T-helper 2 cell treated with Interferon-gamma antibody and Interleukin-4, amounts not matched to agents 5 μg/mL and 100 μg/mL, for 36 hours (primary cell): ENCODE results near the gene NKD2.

Experiments
- DNase-seq: peaks from one replicate; pipeline ENCODE4 v3.0.0; 2021; ENCODE audit warnings: low spot score
- H3K27ac Mint-ChIP-seq: one replicate; pipeline ENCODE4 v1.8.0; 2021; ENCODE audit warnings: mild to moderate bottlenecking, mixed read lengths
- H3K27me3 Mint-ChIP-seq: one replicate; pipeline ENCODE4 v1.8.0; 2021; ENCODE audit warnings: low read depth, mixed read lengths
- H3K36me3 Mint-ChIP-seq: one replicate; pipeline ENCODE4 v1.8.0; 2021; ENCODE audit warnings: low read depth, mixed read lengths
- H3K4me1 Mint-ChIP-seq: one replicate; pipeline ENCODE4 v1.8.0; 2021; ENCODE audit warnings: low read depth, mixed read lengths
- H3K4me3 Mint-ChIP-seq: one replicate; pipeline ENCODE4 v1.8.0; 2022; ENCODE audit warnings: mild to moderate bottlenecking, moderate library complexity, mixed read lengths
- H3K9me3 Mint-ChIP-seq: one replicate; pipeline ENCODE4 v1.8.0; 2021; ENCODE audit warnings: mixed read lengths

Gene NKD2

DNA sequence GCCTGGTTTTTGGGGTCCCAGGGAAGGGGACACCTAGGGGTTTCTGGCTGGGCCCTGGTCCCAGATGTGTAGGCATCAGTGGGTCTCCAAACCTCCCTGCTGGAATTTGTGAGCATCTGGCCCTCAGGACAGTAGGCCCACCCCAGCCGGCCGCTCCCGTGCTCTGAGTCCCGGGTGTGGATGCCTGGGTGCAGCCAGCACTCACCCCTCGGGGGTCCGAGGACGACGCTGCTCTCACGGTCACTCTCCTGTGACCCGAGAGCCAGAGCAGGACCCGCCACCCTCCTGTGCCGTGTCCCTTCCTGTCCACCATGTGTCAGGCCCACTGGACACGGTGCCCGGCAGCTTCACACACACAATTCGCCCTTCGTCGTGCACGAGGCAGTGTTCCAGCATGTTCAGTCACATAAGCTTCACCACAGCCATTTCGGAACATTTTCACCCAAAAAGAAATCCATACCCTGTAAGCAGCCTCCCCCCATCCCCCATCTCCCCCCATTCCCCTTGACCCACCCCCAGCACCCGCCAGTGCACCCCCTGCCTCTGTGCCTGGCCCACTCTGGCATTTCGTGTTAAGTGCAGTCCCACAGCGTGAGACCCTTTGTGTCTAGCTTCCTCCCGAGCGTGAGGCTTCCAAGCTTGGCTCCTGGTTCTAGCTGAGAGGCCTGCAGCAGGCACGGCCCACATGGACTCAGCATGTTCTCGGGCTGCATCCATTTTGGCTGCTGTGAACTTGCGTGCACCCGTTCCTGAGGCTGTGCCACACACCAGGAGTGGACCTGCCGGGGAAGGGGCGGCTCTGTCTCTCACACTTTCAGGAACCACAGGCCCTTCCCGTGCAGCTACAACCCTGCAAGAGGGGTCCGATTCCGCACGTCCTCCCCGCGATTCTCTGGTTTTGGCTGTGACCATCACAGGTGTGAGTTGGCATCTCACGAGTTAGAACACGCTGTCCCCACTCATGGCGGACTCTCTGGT, 40.5 kb downstream of the NKD2 start:
- no peaks in the 10 kb centered on the region for H3K27me3 Mint-ChIP-seq
- no peak overlapping the region for H3K4me3 Mint-ChIP-seq
- peaks cover 42% of the 10 kb centered on the region for H3K9me3 Mint-ChIP-seq
- no peak for DNase-seq
- peaks cover 41% of the 10 kb centered on the region for H3K36me3 Mint-ChIP-seq
- no peak overlapping the region for H3K27ac Mint-ChIP-seq
- H3K4me1 Mint-ChIP-seq = peaks cover 2% of the 10 kb centered on the region

DNA sequence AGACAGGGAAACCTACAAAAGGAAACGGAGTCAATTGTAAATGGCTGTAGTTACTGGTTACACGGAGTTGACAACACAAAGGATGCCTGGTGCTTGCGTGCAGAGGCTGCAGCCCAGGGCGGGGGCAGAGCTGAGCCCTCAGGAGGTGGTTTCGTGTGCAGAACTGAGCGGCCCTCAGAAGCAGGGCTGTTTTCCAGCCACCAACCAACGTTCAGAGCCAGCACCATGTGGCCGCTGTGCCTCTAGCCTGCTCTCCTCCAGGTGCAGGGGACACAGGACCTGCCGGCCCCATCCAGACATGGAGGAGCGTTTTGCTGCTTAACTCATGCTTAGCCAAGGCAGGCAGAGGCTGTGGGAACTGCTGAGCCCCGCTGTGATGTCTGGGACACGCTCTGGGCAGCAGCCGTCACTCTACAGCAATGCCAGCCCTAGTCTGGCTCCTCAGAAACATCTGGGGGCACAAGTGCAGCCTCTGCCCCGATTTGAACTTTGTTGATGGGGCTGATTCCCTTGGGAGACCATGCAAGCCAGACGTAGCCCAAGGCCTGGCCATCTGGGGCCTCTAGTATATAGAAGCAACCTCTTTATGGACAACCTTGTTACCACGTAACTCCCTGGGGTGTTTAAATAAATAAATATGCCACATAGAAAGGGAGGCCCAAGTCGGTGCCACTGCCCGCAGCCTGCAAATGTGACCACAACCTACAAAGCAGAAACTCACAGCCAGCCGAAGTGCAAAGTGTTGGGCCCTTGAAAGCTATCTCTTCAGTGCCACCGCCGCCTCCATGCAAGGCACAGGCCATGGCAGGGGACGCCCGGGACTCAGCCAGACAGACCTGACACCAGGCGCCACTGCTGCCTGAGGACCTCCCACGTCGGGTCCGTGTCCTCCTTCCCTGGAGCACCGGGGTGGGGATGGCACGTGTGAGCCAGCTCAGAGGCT, 42.1 kb downstream of the NKD2 start:
- no peaks in the 10 kb centered on the region for H3K27me3 Mint-ChIP-seq
- H3K4me1 Mint-ChIP-seq = peaks cover 2% of the 10 kb centered on the region
- no peak for DNase-seq
- peaks cover 26% of the 10 kb centered on the region for H3K9me3 Mint-ChIP-seq
- no peak overlapping the region for H3K27ac Mint-ChIP-seq
- no peak overlapping the region for H3K4me3 Mint-ChIP-seq
- H3K36me3 Mint-ChIP-seq = peaks cover 38% of the 10 kb centered on the region

DNA sequence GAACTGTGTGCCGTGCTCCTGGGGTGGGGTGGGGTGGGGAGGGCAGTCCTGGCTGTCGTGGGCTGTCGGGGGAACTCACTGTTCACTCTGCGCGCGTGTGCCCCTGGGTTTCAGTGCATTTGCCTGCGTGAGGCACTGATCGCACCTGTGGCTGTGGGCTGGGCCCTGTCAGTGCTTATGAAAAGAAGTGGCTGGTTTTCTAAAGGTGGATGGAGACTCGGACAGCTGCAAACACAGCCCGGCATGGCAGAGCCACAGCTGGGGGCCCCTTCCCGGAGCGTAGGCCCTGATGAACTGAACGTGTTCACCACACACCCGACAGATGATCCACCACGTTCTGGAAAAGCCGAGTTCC, 42.7 kb downstream of the NKD2 start:
- Mint-ChIP-seq H3K27me3 (no peaks in the 10 kb centered on the region), H3K4me1 (peaks cover 2% of the 10 kb centered on the region), H3K9me3 (peaks cover 20% of the 10 kb centered on the region), H3K4me3 (no peak overlapping the region), H3K27ac (no peak overlapping the region), H3K36me3 (peaks cover 37% of the 10 kb centered on the region)
- DNase-seq = no peak

DNA sequence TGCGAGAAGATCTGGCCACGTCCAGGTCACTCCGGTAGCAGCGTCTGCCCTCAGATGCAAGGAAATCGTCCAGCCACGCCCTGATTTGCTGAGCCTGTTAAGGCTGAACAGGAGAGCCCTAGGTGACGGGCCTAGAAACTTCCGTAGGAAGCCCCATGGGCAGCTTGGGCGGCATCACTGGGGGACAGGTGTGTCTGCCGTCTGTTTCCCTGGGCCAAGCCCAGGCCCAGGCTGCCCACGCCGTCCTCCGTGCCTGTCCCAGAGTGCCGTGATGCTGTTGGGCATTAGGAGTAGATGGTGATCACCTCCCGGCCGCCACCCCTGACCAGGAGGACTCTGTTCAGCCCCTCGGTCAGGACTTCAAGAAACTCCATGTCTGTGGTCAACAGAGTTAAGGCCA, 43.5 kb downstream of the NKD2 start:
- Mint-ChIP-seq H3K4me1 (peaks cover under 1% of the 10 kb centered on the region), H3K36me3 (peaks cover 30% of the 10 kb centered on the region), H3K27ac (peak overlapping the region; percentile 26), H3K27me3 (no peaks in the 10 kb centered on the region), H3K9me3 (peaks cover 12% of the 10 kb centered on the region), H3K4me3 (no peak overlapping the region)
- no peak for DNase-seq

DNA sequence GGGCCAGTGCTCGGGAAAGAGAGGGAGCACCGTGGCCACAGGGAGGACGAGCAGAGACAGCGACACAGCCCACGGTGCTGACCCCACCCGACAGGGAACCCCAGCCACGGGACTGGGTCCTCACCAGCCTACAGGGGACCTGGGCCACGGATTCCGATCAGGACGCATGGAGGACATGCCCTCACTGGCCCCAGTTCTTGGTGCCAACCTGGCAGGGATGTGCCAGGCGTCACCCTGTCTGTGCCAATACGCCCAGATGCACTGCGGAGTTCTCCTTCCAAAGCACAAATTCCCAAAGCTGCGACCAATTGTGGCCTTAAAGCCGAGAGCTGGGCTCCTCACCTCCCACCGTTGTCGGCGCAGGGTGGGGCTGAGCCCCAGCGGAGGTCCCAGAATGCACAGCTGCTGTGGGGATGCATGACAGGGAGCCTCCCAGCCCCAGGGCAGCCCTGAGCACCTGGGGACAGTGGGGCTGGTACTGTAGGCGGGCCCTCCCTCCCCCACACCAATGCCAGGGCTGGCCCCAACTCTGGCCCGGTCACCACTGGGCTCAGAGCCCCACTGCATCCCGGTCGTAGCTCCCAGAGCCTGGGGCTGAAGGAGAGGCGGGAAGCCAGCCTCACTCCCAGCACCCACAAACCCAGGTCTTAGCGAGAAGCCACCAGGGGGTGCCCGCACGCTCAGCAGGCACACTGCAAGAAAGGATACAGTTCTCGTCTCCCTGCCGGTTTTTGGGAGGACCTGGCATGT, 44.2 kb downstream of the NKD2 start:
- Mint-ChIP-seq H3K27me3 (no peaks in the 10 kb centered on the region), H3K4me3 (no peak overlapping the region), H3K36me3 (peaks cover 24% of the 10 kb centered on the region), H3K27ac (peak overlapping the region; percentile 26), H3K9me3 (peaks cover 5% of the 10 kb centered on the region), H3K4me1 (no peaks in the 10 kb centered on the region)
- no peak for DNase-seq

DNA sequence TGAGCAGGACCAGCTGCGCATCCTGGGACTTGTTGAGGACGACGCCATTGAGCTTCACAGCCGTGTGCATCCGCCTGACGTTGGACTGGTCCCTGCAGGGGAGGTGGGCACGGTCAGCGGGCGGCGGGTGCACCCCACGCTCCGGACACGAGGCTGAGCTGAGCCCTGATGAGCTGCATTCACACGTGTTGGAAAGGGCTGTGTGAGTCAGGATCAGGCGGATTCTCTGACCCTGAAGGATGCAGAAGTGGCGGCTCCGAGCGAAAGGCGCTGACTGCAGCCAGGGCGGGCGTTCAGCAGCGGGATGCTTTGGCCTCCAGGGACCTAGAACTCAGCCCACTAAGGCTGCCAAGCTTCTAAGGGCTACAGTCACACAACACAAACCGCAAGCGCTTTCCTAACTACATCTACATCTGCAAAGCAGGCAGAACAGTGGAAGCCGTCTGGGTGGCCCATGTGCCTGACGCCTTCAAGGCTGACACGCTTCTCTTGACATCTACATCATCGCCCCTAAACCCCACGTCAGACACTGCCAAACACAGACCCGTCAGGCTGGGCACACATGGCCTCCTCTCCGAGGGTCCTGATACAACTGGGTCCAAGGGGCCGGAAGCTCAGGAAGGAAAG, 44.9 kb downstream of the NKD2 start:
- Mint-ChIP-seq H3K36me3 (peaks cover 20% of the 10 kb centered on the region), H3K4me1 (no peaks in the 10 kb centered on the region), H3K4me3 (no peak overlapping the region), H3K27me3 (no peaks in the 10 kb centered on the region), H3K27ac (no peak overlapping the region), H3K9me3 (no peaks in the 10 kb centered on the region)
- no peak for DNase-seq

DNA sequence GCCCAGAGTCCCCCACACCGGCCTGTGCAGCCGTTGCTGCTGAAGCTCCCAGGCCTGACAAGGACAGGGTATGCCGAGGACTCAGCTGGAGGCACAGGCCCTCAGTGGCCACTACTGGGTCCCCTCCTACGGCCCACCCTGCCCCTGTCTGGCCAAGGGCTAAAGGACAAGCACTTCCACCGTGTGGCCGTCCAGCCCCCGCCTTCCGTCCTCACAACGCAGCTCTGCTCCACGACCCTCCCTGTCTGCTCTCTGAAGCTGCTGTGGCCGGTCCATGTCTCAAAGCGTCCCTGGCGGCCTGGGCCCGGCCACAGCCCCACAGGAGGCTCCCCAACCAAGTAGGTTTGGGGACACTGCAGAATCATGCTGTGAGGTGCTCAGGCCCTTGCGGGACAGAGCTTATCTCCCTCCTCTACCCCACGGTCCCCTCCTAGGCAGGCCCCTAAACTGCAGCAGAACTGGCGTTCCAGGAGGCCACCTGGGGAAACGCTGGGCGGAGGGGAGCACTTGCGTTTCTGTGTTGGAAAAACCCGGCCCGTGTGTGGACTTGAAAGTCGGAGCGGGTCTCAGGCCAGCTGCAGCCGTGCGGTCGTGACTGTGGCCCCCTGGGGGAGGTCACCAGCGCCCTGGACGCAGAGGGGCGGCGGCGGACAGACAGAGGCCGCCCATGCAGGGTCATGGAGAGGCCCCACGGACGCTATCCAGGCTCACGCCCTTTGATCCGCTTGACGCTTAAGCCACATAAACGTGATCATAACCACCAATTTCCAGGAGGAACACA, 45.6 kb downstream of the NKD2 start:
- Mint-ChIP-seq H3K4me3 (no peak overlapping the region), H3K9me3 (no peaks in the 10 kb centered on the region), H3K27ac (no peak overlapping the region), H3K27me3 (no peaks in the 10 kb centered on the region), H3K4me1 (no peaks in the 10 kb centered on the region), H3K36me3 (peaks cover 20% of the 10 kb centered on the region)
- no peak for DNase-seq

DNA sequence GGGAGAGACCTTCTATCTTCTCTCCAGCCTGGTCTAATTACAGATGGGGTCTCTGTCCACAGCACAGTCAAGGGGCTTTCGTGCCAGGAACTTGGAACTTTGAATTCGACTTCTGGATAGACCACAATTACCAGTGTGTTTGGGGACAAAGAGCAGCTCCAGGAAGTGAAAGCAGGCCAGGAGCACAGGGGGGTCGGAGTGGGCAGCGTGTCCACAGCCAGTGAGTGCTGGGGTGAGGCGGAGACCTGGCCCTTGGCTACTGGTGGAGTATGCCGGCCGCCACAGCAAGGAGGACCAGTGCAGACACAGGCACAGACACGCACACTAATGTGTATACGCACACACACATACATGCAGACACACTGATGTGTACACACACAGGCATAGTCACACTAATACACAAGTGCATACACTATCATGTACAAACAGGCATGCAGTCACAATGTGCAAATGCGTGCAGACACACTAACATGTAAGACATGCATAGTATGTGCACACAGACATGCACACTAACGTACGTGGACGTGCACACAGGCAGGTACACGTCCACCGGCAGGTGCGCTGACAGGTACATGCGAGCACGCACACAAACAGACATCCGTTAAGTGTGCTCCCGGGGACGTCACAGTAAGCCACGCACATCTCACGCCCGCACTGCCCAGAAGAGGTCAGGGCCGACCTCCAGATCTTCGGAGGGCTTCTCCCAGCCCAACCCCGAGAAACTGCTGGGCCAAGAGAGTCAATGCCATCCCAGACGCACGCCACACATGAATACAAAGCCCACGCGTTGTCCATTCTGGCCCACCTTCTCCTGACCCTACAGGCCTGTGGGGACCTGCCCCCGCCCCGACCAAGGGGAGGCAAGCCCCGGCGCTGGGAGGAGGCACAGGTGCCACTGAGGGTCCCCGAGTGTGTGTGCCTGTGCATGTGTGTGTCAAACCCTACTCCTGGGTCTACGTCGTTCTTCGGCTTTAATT, 46.5 kb downstream of the NKD2 start:
- DNase-seq = no peak
- no peaks in the 10 kb centered on the region for H3K4me1 Mint-ChIP-seq
- no peak overlapping the region for H3K4me3 Mint-ChIP-seq
- no peaks in the 10 kb centered on the region for H3K9me3 Mint-ChIP-seq
- H3K27ac Mint-ChIP-seq = no peak overlapping the region
- no peaks in the 10 kb centered on the region for H3K27me3 Mint-ChIP-seq
- peaks cover 22% of the 10 kb centered on the region for H3K36me3 Mint-ChIP-seq

DNA sequence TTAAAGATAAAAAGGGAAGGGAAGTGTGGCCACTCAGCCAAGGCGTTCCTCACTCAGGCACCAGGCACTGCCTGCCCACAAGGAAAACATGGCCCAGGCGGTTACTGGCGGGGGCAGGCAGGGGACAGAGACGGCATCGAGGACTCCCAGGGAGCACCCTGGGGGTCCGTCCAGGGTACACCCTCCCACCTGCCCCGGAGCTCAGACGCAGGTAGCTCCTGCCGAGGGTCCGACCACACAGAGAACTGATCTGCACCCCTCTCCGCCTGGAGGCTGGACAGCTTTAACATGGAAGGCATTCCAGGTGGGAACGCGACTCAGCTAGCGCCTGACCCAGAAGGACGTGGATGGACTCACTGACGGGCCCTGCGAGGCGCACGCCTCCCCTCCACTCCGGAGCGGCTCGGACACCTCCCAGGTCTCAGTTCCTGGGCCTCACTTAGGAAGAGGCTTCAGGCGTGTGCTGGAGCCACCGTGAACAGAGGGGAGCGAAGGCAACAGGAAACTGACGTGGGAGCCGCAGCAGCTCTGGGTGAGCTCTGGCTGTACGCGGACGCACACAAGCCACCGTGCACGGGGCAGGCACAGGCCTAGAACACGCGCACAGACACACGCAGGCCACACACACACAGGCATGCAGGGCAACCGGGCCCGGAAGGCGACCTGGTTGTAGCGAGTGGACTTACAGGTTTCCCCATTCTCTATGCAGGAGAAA, 47.5 kb downstream of the NKD2 start:
- Mint-ChIP-seq H3K36me3 (peaks cover 21% of the 10 kb centered on the region), H3K27ac (no peak overlapping the region), H3K4me1 (no peaks in the 10 kb centered on the region)

DNA sequence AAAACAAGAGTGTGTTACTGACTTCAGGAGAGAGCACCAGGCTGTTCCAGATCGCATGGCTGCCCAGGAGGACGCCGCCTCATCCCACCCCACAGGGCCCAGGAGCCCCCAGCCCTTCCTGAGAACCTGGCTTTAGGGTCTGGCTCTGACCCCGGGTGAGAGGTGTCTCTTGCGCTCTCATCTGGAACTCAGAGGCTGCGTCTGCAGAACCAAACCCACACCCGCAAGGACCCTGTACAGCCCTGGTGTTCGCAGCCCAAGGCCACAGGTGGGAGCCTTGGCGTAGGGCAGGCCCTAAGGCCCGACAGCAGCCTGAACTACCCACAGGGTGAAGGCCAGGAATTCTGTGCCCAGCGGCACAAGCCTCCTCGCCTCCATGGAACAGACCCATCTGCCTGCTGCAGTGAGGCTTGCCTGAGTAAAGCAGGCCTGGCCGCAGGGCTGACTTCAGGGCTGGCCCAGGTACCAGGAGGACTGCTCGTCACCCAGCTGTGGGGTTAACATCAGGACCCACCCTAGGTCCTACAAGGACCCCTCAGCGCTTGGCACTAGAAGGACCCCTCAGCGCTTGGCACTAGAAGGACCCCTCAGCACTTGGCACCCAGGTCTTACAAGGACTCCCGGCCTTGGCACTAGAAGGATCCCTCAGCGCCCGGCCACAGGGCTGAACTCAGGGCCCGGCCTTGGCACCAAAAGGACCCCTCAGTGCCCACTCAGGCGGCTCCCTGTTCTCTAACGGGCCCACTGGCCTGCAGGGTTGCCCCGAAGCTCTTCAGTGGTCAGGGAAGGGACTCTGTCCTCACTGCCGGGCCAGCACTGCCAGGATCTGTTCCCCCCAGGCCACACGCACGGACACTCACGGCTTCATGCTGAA, 48.2 kb downstream of the NKD2 start:
- H3K9me3 Mint-ChIP-seq = no peaks in the 10 kb centered on the region
- H3K4me3 Mint-ChIP-seq = no peak overlapping the region
- H3K4me1 Mint-ChIP-seq = no peaks in the 10 kb centered on the region

More for the DNA sequence above, 47.5 kb downstream of the NKD2 start:
- Mint-ChIP-seq H3K27me3 (no peaks in the 10 kb centered on the region), H3K4me3 (no peak overlapping the region), H3K9me3 (no peaks in the 10 kb centered on the region)
- no peak for DNase-seq

More for the DNA sequence above, 48.2 kb downstream of the NKD2 start:
- DNase-seq = no peak
- H3K27ac Mint-ChIP-seq = no peak overlapping the region
- no peaks in the 10 kb centered on the region for H3K27me3 Mint-ChIP-seq
- peaks cover 21% of the 10 kb centered on the region for H3K36me3 Mint-ChIP-seq
